Measurements from ENCODE around the gene C11orf24.
A peak's percentile ranks its signal among the peaks of the same experiment; 100 is the strongest.

Gene C11orf24

GRCh38 chr11:68242616-68243015, 29.2 kb downstream of the C11orf24 start:
- DNase-seq: no peak

DNA sequence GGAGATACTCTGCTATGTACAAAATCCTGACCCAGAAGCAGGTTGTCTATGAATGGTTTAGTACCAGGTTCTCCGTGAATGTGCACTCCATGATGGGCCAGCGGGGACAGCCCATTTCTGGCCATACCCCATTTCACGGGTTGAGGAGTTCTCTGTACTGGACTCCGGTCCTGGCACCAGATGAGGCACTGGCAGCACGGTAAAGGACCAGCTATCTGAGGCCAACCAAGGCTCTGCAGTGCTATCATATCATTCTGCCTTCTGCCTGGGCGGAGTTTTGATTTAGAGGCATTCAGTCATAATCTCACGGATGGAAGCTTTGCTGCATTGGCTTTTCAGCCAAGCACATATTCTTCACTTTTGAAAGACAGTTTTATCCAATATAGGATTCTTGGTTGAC, 40.2 kb downstream of the C11orf24 start:
- no peak for DNase-seq

DNA sequence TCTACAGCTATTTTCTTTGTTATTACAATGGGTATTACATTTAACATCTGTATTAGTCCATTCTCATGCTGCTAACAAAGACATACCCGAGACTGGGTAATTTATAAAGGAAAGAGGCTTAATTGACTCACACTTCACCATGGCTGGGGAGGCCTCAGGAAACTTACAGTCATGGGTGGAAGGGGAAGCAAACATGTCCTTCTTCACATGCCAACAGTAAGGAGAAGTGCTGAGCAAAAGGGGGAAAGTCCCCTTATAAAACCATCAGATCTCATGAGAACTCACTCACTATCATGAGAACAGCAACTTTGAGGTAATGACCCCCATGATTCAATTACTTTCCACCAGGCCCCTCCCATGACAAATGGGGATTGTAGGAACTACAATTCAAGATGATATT, 42.2 kb downstream of the C11orf24 start:
- DNase-seq: no peak

DNA sequence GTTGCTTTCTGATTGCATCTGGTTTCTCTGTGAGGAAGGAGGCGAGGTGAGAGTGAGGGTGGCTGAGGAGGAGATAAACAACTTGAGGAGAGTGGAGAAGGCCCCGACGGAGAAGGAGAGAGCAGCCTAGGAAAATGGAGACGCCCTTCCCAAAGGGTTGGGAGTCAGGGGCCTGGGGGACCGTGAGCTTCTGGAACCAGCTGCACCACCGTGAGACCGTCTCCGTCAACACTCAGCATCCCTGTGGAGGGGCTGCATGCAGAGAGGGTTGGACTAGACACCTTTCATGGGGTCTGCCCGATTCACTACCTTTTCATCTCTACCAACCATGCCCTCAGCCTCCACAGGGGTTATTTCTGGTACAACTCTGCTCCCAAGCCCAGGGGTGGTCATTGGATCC, 45.4 kb downstream of the C11orf24 start:
- DNase-seq: no peak

DNA sequence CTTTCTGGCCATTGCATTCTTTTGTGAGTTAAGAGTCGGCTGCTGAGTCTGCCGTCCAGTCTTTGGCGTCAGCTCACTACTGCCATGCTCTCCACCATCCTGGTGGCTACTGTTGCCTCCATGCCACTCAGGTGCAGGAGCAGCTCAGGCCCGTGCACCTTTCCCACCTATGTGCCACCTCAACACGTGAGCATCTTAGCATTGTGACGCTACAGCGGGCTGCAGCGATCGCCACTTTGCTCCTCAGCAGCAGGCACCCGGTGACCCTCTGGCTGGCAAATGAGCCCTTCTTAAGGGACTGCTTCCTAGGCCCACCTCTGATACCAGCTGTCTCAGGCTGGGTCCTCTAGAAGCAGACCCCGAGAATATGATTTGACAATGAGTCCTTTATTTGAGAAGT, 47.2 kb downstream of the C11orf24 start:
- no peak for DNase-seq

GRCh38 chr11:68223275-68223674, 48.5 kb downstream of the C11orf24 start:
- DNase-seq: no peak

- no peak for DNase-seq
Observed at GRCh38 chr11:68221406-68221805, 50.4 kb downstream of the C11orf24 start.

DNA sequence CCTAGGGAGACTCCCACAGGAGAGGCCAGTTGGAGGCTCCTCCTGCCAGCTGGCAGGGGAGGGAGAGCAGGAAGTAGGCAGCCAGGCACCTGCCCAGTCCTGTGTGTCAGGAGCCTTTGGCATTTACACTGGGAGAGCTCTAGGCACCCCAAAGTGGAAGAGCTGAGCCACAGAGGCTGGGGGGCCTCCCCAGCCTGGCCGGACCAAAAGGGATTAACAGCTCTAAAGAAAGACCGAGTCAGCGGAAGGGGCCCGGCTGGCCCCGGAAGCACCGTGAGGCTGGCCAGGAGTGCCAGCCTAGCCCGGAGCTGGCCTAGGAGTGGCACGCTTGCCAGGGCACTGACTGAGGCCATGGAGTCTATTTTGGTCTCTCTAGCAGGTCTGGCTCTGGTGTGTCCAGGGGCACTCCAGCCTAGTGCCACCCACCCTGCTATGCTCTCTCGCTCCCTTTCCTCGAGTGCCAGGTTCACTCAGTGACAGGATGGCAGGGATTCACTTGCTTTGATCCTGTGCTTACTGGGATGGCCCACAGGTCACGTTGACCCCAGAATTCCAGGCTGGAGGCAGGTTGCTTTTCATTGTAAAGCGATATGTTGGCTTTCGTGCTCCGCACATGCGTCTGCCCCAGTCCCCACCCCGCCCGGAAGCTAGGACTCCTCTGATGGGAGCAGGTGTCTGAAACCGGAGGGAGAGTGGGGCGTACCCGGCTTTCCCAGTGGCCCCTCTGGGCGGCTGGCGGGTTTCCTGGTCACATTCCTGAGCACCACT, 55.4 kb downstream of the C11orf24 start:
- no peak for DNase-seq

GRCh38 chr11:68215524-68216170, 56.1 kb downstream of the C11orf24 start:
- DNase-seq: no peak

DNA sequence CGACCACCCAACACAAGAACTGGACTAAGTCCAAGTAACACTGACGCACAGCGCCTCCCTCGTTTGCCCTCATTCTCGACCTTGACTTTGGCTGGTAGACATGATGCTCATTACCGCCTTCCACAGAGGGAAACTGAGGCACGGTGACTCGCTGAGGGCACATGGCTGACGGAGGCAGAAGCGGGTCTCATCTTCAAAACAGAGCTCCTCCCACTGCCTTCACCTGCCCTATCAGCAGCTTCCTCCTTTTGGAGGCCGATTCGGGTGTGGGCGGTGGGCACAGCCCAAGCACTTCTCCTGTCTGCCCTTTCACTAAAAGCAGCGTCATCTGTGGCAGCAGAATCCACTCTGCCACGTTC, 56.7 kb downstream of the C11orf24 start:
- DNase-seq: peak; percentile 34 to 62

- no peak for DNase-seq
Observed at GRCh38 chr11:68214173-68215086, 57.3 kb downstream of the C11orf24 start.

- DNase-seq: peak; percentile 78 to 80
Observed at GRCh38 chr11:68213555-68214172, 58.1 kb downstream of the C11orf24 start.

- peak; percentile 34 to 68 for DNase-seq
Observed at GRCh38 chr11:68213135-68213515, 58.6 kb downstream of the C11orf24 start, which contains the start of gene KMT5B. KMT5B (minus strand) TSS chr11:68213296; CDS start chr11:68190076, 23,220 bp downstream.

DNA sequence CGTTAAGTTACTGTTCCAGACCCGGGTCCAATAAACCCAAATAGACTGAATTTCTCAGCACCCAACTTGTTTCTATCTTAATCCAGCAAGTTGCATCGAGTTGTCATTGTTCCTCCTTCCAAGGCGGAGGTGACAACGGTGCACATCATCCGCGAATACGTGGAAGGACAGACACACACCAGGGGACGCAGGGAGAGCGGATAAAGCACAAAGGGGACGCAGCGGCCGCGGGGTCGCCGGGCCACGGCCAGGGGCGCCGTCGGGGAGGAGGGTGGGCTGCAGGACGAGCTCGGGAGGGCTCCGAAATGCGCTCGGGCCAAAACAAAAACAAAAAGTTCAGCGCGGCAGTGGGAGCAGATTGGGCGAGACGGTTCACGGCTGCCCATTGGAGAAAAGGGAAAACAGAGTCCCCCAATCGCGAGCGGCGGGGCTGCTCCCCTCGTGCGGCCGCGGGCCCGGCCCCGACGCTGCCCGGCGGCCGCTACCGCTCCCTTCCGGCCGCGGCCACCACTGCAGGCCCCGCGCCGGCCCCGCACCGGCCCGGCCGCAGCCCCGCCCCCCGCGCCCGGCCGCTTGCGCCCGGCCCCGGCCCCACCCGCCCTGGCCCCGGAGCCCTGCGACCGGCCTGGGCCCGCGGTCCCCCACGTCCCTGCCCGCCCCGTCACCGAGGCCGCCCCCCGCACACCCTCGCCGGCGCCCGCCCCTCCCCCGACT, 59.2 kb downstream of the C11orf24 start:
- peak; percentile 34 to 46 for DNase-seq

- peak in 1 of 2 experiments; percentile 15 for DNase-seq
Observed at GRCh38 chr11:68211546-68211945, 60.2 kb downstream of the C11orf24 start.

Measured in stimulated activated CD4-positive, alpha-beta T cell treated with anti-CD3 and anti-CD28 coated beads, Interleukin-4, amount 100 ng/mL, for 4 hours (primary cell).